Renal cortical epithelial cell (primary cell): Measurements from ENCODE around the gene PTGFRN. TPM values are rescaled to one million over a fixed set of nuclear protein-coding genes. Genes with fewer than 3 reads are reported as not detected.
"Not testable (repeated sequence)": the region's sequence is repeated elsewhere in the genome, so short reads cannot be mapped to it uniquely, and the experiment has no call there.

Experiments used
- DNase-seq: peaks from one replicate; pipeline ENCODE4 v3.0.0-alpha.2; 2011; ENCODE audit warnings: low read depth
- total RNA-seq: library from RNA; depleted of rRNA; stranded (reverse); fragments of >200 nt; gene quantifications from 2 replicates; pipeline ENCODE4 v1.2.3, GENCODE V29; 2014

PTGFRN gene
- total RNA-seq, 1 donor from 2014 or later, result 76.7 TPM

DNA sequence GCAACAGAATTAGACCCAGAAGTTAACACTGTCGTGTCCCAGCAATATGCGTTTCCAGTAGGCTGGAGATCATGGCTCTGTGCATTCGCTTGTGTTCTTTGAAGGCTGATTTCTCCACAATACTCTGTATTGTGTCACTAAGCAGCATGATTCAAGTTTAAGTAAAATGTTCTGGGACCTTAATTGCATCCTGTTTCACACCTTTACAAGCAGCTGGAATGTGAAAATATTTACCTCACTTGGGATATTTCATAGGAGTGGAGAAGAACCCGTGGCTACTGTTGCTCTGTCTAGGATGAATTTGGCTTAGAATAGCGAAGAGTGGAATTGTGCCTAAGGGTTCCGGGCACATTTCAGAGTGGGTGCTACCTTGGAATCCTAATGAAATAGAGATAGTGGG is 6.3 kb downstream of the PTGFRN start:
- peak; percentile 86 for DNase-seq

DNA sequence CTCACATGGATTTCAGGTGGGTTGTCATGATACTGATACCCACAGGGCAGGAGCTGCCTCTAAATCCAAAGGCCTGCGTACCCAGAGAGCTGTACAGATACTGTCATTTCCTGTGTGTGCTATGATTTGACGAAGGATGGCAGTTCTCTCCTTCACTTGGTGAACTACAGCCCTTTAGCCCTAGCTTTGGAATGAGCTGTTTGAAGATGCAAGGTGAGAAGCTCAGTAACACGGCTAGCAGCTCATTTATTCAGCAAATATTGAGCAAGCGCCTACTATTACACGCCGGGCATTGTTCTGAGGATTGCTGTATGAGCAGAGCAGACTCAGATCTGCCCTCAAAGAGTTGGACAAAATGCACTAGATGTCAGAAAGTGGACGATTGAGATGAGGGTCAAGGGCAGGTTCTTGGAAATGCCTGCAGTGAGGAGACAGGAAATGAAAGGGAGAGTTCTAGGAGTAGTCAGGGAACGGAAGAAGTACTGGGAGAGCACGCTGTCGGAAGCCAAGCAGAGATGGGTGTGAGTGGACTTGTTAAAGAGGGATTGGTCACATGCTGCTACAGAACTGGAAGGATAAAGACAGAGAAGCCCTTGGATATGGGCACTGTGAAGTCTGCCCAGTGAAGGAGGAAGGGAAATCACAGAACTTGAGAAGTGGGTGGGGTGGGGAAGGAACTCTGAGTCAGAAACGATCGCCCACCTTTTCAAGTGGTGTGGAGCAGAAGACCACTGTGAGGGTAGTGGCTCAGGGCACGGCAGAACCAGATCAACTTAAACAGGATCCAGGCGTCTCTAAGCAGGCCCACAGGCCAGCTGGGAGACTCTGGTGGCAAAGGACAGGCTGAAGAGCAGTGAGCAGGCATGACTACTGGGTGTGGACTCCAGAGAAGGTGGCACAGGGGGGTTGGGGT is 7.1 kb downstream of the PTGFRN start:
- DNase-seq, result no peak

DNA sequence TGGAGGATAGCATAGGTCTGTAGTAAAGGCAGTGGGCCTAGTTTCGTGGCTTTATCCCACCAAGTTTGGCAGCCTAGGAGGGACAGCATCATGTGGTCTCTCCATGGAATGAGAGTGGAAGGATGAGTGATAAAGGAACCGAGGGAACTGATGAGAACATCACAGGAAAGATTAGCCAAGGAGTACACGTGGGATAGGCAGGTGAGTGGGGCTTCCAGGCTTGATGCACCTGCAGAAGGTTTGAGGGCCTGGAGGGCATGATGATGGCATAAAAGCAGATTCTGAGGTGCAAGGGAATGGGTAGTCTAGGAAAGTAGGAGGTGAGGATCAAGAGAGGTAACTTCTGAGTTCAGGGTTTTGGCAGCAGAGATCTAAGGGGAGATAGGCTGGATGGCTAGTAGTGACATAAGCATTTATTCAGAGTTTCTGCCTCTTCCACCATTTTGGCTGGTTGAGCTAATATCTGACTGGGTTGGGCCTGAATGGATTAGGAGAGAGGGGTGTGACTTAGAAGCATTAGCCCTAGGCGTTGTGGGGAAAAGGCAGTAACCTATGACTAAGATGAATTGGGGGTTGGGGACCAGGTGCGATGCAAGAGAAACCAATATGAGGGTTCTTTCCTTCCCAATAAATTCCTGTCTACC is 9.1 kb downstream of the PTGFRN start:
- peak; percentile 63 for DNase-seq

DNA sequence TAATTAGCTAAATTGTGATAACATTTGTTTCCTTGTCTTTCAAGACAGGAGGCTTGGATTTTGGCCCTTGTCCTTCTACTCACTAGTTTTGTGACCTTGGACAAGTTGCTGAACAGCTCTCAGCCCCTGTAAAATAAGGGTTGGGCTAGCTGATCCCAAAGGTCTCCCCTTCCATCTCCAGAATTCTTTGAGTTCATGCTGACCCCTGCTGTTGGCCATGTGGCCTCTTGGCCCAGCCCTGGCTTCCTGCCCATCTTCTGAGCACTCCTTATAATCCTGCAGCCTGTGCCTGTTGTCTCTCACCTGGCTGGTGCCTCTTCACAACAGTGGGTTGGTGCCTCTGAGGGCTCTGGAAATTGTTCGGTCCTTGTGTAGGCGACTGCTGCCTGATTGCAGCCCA is 10.1 kb downstream of the PTGFRN start:
- no peak for DNase-seq

DNA sequence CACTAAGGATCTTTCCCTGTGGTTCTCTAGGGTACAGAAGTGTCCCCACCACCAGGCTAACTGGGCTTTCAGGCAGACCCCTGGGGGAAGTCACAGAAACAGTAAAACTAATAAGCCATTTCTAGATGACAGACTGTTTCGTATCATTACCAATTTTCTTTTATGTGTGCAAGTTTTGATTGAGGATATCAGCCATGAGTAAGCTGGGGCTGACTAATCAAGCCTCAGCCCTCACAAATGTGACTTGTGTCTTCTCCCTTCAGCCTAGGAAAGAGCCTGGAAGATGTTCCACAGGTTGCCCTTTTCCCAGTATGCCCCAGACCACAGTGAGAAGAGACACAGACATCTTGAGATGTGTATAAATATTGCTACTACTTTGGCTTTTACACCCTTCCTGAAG is 10.5 kb downstream of the PTGFRN start:
- no peak for DNase-seq

DNA sequence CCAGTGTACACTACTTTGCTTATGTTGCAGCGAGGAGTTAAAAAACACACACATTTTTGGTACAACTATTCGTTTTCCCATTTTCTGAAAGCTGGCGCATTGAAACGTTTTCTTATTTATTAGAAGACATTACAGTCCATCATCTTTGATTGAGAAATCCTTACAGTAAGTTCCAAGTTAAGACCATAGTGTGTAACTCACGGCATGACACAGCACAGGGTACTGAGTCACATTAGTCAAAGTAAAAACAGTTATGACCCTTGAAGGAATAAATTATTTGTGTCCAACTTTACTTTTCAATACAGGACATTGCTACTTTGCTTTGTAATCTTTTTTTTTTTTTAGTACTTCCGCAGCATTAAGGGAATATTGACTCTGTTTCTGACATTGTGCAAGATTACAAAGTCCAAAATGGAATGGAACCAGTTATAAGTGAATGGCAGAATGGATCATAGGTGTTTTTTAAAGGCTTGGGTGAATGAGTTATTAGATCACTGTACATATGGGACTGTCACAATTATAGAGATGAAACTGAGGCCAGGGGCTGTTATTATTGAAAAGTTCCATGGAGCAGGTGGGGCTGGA is 11.7 kb downstream of the PTGFRN start:
- DNase-seq, result no peak

DNA sequence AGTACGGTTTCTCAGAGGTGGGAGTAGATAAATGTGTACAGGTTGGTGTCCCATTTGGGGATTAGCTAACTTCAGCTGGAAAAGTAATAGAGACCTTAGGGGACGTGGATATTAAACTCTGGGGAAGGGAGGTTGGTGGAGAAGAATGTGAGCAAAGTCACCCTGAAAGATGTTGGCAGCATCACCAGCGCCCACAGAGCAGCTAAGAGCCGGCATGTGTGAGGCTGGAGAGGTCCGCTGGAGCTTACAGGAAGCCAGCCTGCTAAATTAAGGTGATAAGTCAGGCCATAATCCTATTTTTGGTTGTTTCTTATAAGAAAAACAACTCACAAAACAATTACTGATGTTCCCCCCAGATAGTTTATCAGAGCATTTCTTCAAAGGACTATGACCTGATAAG is 12.2 kb downstream of the PTGFRN start:
- no peak for DNase-seq

DNA sequence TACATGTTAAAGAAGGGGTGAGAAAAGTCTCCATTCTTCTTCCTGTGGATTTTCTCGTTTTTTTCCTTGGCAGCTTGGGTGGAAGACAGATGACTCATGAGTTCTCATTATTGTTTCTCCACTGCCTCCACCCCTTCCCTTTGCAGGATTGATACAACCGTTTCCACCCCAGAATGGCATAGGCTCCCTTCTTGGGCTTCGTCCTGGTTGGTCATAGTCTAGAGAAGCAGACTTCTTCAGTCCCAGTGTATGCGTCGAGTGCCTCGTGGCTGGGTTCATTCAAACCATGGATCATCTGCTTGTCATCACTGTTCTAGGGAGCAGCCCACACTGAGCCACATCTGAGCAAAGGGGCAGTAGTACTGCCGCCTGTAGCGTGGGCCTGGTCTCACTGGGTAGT is 13.7 kb downstream of the PTGFRN start:
- no peak for DNase-seq

DNA sequence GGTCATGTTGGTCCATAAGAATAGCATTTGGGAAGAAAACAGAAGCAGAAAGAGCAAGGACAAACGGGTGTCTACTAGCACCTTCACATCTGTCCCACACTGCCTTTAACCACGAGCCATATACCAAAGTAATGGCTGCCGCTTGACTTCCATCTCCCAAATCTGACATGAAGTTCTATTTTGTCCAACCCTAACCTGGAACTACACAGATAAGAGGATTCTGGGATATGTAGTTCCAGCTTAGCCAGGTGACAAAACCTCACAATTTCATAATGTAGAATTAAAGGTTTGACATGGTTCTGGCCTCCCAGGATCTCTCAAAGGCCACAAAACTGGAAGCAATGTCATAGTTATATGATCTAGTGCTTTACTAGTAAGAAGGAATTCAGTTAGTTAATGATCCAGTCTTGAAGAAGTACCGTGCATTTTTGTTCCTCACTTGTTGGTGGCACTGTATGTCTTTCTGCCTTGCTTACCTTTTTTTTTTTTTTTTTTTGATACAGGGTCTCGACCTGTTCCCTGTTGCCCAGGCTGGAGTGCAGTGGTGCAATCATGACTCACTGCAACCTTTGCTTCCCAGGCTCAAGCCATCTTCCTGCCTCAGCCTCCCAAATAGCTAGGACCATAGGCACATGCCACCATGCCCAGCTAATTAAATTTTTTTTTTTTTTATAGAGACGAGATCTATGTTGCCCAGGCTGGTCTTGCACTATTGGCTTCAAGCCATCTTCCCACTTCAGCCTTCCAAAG is 17.5 kb downstream of the PTGFRN start:
- DNase-seq, result no peak

DNA sequence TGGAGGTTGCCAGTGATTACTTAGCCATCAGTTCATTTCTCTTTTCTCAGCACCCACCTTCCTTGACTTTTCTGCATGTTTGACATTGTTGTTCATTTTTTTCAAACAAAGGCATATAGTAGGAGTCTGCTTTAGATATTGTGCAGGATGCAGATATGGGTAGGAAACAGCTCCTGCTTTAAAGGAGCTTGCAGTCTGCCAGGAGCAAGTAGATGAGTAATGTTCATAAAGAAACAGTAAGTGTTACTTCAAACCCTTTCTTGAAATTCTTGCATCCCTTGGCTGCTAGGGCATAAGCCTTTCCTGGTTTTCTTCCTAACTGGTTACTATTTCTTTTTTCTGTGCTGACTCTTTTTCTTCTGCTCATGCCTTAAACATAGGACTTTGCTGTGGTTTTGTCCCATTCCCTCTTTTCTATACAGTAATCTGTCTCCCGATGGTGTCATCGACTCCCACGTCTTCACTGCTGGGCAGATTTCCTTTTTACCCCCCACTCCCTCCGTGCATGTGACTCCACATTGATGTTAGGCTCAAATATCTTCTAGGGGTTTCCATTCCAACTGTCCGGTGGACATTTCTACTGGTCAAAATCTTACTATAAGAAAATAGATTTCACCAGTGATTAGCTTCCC is 20.4 kb downstream of the PTGFRN start:
- DNase-seq, result no peak

DNA sequence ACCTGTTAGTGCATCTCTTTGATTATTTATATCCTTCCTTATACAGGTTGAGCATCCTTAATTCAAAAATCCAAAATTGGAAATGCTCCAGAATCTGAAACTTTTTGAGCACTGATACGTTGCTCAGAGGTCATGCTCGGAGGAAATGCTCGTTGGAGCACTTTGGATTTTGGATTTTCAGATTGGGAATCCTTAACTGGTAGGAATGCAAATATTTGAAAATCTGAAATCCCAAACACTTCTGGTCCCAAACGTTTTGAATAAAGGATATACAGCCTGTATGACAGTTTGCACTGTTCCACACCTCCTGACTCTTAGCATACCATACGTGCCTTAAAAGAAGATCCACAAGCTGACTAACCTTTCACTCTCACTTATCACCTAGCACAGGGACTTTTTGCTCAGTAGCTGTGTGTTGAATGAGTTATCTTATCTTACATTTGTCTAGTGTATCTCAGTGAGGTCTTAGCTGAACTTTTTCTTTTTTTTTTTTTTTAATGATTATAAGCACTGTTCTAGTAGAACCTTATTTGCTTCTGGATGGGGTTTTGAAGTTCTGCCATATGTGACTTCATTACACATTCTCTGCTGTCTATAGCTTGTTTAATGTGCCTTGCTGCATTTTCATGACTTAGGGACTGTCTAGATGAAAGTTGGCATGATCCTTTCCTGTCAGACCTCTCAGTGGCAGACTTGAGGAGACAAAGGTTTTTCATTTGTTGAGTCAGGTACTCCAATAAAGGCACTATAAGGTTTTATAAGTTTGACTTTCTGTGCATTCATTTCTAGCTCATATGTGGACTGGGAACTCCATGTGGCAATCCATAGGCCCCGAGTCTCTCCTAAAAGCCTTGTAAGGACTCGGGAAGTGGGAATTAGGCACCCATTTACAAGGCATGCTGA is 21.6 kb downstream of the PTGFRN start:
- no peak for DNase-seq

DNA sequence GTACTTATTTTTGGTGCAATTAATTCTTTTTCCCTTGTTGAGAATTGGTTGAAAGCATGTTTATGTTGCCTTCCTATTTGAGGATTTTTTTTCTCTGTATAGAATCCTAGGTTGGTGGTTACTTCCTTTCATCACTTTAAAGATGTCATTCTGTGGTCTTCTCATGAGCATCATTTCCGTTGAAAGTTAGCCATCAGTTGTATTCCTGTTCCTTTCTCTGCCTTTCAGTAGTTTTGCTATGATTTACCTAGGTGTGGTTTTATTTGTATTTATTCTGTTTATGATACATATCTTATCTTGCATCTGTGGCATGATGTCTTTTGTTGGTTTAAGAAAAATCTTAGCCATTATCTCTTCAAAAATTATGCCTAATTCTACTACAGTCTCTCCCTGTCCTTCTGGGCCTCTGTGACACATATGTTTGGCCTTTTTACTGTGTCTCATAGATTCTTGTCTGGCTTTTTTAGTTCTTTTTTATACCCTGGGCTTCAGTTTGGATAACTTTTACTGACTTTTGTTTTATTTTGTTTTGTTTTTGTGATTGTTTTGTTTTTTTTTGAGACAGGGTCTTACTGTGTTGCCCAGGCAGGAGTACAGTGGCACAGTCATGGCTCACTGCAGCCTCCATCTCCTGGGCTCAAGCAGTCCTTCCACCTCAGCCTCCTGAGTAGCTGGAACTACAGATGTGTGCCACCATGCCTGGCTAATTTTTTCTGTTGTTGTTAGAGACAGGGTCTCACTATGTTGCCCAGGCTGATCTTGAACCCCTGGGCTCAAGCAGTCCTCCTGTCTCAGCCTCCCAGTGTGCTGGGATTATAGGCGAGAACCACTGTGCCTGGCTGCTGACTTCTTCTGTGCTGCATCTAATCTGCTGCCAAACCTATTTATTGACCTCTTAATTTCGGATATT is 24.1 kb downstream of the PTGFRN start:
- DNase-seq, result no peak

DNA sequence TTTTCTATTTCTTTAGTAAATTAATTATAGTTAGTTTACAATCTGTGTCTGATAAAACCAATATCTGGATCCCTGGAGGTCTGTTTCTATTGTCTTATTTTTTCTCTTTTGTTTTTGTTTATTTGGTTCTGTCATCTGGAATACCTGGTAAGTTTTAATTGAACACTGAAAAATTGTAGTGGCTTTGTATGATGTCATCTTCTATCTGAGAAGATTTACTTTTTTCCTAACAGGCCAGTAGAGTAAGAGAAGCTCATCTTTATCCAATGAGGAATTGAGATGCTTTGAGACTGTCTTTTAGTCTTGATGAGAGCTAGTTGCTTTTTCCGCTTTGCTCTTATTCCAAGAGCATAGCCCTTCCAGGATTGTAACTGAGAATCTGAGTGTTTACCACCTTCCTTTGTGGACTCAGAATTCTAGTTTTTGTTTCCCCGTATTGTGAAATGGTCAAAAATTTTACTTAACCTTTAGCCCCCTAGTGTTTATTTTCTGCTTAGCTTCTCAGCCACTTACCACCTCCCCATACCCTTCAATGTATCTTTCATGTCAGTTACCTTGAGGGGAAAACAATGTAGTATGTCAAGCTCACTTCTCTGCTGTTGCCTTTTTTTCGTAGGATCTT is 25.0 kb downstream of the PTGFRN start:
- DNase-seq, result no peak

DNA sequence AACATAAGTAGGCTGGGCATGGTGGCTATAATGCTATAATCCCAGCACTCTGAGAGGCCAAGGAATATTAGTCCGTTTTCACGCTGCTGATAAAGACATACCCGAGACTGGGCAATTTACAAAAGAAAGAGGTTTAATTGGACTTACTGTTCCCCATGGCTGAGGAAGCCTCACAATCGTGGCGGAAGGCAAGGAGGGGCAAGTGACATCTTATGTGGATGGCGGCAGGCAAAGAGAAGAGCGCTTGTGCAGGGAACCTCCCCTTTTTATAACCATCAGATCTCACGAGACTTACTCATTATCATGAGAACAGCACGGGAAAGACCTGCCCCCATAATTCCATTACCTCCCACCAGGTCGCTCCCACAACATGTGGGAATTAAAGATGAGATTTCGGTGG is 28.5 kb downstream of the PTGFRN start:
- no peak for DNase-seq

DNA sequence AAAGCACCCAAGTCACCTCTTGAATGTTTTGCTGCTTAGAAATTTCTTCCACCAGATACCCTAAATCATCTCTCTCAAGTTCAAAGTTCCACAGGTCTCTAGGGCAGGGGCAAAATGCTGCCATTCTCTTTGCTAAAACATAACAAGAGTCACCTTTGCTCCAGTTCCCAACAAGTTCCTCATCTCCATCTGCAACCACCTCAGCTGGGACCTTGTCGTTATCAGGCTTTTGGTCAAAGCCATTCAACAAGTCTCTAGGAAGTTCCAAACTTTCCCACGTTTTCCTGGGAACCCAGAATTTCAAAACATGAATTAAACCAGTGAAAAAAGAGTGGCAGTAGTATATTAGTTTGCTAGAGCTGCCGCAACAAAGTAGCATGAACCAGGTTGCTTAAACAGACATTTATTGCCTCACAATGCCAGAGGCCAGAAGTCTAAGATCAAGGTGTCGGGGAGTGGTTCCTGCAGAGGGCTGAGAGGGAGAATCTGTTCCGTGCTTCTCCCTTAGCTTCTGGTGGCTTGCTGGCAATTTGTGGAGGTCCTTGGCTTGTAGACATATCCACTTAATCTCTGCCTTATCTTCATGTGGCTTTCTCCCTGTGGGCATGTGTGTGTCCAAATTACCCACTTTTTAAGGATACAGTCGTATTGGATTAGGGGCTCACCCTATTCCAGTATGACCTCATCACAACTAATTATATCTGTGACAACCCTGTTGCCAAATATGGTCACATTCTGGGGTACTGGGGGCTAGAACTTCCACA is 30.2 kb downstream of the PTGFRN start:
- not testable (repeated sequence) for DNase-seq

DNA sequence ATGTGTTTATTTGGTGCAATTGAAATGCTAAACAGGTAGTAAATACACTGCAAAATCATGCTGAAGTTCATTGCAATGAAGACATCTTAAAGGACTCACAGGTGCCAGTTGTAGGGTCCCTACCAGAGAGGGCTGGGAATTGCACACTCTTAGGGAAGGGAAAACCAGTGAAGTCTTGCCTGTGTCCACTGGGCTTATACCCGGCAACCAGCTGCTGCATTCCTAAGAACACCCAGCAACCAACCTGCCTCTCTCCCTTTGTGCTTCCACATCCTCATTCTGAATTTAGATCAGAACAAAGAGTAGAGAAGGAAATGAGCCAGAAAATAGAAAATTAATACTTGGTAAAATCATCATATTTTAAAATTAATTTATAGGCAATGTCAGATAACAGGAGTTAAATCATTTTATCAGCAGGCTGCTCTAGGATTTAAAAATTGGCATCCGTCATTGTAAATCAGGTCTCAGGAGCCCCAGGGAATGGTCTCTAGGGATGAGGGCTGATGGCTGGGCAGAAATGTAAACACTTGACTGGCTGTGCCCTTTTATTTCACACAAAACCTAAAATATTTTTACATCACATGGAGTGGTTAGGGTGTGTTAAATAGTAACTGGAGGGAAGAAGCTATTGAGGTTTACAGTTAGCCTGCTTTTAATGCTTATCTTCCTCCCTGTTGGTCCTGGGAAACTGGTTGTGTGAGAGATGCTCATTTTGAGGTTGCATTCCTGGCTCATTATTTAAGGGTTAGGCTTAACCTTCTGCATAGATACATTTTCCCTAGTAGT is 31.3 kb downstream of the PTGFRN start:
- no peak for DNase-seq

DNA sequence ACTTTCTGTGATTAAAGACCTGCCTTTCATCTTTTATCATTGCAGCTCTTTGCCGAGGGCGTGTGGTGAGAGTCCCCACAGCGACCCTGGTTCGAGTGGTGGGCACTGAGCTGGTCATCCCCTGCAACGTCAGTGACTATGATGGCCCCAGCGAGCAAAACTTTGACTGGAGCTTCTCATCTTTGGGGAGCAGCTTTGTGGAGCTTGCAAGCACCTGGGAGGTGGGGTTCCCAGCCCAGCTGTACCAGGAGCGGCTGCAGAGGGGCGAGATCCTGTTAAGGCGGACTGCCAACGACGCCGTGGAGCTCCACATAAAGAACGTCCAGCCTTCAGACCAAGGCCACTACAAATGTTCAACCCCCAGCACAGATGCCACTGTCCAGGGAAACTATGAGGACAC is 32.0 kb downstream of the PTGFRN start:
- no peak for DNase-seq

DNA sequence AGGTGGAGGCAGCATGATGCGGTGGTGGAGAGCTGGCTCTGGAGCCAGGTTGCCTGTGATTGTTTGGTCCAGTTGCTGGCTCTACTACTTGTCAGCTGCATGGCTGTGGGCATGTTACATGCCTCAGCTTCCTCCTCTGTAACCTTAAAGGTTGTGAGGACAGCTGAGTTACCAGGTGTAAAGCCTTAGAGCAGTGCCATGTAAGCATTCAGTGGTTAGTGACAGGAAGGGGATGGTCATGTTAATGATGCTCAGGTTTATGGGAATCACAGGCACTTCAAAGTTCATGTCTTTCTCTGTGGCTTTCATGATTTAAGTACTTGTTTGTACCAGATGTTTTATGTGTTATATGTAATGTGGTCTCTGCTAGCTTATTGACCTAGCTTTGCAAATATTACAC is 32.6 kb downstream of the PTGFRN start:
- DNase-seq, result no peak
